Fibroblast of skin of back (primary cell): ENCODE results near the gene NUBP2.

Source experiments
- DNase-seq: peaks from one replicate; pipeline ENCODE4 v3.0.0-alpha.2; 2013

NUBP2 gene

DNA sequence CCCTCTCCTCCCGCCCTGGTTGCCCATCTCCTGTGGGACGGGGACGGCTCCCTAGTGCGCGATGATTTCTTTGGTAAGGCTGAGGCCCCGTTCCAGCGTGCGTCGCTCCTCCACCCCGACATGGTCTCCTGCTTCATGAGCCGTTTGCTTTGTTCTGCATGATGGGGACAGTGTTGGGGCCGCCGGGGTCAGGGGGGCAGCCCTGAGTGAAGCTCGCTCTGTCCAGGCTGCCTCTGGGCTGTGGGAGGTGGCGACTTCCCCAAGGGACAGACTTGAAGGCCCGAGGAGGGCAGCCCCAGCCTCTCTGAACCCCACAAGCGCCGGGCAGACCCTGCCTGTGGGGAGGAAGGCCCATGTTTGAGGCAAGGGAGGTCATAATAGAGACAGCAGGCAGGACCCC, 23.8 kb upstream of the NUBP2 start:
- DNase-seq: no peak

DNA sequence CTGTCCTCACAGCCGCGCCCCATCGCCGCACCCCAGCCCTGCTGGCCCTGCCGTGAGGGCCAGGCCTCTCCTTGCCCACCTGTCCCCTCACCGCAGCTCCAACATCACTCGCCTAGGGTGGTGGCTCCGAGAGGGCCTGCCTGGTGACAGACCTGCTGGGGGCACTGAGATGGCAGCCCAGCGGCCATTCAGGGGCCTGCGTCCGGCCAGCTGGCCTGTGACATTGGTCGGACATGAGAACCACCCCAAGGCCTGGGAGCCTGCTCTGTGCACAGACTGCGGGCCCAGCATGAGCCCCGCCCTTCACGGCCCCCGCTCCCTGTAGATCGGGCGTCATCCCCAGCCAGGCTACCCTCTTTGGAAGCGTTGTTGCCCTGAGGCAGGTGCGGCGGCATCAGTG, 23.2 kb upstream of the NUBP2 start:
- DNase-seq: no peak

DNA sequence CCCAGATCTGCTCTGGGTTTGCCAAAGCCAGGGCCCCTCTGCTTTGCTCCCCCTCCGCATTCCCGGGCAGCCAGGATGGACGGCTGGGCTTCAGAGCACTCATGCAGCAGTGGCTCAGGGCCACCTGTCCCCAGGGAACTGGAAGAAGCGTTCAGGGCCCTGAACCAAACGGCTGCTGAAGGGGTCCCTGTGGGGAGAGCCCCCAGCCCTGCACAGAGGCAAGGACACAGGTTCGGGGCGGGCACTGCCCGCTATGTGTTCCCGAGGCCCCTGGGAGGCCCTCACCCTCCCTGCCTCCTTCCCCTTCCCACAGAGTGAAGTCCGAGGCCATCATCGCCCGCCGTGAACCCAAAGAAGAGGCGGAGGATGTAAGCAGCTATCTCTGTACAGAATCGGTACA, 21.8 kb upstream of the NUBP2 start:
- DNase-seq: no peak

DNA sequence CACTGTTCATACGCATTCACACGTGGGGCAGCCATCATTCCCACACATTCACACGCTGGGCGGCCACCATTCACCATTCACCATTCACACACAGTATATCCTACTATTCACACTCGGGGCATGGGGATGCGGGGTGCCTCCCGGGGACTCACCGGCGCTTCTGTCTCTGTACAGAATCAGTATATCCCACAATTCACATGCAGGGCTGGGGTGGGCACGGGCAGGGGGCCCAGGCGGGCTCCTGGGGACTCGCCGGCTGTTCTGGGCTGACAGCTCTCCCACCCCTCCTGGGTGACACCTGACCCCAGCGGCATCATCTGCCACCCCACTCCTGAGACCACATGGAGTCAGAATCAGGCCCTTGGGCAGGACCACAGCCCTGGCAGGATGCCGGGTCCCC, 21.0 kb upstream of the NUBP2 start:
- no peak for DNase-seq

DNA sequence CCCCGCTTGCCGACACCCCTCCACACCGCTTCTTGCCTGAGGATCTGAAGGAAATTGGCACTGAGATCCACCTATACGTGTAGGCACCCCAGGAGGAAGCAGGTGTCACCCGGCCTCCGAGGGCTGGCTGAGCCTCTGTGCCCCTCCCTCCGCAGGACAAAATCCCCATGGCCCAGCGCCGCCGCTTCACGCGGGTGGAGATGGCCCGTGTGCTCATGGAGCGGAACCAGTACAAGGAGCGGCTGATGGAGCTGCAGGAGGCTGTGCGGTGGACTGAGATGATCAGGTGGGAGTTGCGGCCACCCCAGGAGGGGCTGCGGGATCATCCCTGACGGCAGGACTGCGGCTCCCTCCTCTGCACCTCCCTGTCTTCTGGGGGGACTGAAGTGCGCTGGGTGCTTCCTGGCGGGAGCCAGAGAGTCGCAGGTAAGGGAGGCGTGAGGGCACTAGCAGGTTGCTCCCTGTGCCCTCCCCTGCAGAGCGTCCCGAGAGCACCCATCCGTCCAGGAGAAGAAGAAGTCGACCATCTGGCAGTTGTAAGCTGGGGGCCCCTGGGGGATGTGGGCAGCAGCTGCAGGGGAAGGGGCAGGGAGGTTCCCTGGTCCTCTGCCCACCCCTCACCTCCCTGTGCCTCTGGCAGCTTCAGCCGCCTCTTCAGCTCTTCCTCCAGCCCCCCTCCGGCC, 20.4 kb upstream of the NUBP2 start:
- DNase-seq: no peak

DNA sequence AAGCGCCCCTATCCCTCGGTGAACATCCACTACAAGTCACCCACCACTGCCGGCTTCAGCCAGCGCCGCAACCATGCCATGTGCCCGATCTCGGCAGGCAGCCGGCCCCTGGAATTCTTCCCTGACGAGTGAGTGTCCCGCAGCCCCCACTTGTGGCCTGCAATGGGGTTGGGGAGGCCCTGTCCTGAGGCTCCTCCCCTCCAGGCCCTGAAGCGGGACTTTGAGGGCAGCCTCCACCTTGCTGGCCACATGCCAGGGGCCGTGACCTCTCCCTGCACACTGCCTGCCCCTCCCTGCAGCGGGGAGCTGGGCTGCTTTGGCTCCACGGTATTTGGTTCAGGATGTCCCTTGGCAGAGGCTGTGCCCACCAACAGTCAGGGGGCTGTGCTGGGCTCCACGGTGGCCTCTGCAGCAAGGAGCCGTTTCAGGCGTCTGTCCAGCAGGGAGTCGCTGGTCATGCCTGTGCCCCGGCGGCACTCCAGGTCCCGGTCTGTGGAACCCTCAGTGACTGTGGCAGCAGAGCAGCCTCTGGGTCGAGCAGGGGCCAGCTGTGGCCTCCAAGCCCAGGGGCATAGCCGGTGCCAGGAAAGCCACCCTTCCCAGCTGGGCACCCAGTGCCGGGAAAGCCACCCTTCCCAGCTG, 19.8 kb upstream of the NUBP2 start:
- DNase-seq: no peak

DNA sequence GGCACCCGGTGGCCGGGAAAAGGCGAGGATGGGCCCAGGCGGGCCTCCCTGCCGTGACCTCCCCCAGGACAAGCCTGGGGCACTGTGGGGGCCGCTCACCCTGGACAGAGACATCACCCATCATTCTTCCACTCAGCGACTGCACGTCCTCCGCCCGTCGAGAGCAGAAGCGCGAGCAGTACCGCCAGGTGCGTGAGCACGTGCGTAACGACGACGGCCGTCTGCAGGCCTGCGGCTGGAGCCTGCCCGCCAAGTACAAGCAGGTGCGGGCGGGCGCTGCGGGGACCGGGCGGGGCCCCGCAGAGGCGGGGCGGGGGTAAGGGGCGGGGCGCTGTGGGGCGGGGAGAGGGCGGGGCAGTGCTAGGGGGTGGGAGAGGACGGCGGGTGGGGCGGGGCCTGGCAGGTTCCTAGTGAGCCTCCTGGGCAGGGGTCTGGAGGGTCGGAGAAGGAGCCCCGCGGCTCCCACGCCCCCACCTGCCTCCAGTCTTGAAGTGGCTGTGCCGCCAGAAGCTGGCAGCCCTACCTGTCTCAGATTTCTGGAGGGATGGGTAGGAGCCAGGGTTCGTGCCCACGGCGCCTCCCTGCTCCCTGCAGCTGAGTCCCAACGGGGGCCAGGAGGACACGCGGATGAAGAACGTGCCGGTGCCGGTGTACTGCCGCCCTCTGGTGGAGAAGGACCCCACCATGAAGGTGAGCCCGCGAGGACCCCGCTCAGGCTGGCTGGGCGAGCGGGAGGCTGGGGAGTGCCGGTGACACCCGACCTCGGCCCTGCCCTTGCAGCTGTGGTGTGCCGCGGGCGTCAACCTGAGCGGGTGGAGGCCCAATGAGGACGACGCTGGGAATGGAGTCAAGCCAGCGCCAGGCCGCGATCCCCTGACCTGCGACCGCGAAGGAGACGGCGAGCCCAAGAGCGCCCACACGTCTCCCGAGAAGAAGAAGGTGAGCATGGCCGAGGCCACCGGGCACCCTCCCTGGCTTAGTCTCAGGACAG, 18.9 kb upstream of the NUBP2 start:
- peak; percentile 24 for DNase-seq

DNA sequence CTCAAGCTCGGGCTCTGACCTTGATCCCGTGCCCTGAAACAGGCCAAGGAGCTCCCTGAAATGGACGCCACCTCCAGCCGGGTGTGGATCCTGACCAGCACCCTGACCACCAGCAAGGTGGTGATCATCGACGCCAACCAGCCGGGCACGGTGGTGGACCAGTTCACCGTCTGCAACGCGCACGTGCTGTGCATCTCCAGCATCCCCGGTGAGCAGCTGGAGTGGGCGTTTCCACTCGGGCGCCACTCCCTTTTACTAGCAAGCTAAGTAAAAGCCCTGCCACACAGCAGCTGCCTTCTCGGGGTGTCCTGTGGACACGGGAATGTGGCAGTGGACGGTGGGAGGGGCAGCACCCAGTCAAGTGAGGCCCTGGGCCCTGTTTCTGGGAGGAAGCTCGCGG, 17.8 kb upstream of the NUBP2 start:
- no peak for DNase-seq

DNA sequence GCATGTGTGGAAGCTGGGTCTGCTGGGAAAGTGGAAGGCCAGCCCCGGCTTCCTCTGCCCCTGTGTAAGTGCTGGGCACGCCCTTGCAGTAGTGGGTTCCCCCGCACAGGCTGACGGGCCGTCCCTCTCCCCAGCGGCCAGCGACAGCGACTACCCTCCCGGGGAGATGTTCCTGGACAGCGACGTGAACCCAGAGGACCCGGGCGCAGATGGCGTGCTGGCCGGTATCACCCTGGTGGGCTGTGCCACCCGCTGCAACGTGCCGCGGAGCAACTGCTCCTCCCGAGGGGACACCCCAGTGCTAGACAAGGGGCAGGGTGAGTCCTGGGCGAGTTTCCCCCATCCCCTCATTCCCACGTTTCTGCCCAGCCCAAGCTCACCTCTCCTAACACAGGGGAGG, 16.9 kb upstream of the NUBP2 start:
- DNase-seq: no peak

DNA sequence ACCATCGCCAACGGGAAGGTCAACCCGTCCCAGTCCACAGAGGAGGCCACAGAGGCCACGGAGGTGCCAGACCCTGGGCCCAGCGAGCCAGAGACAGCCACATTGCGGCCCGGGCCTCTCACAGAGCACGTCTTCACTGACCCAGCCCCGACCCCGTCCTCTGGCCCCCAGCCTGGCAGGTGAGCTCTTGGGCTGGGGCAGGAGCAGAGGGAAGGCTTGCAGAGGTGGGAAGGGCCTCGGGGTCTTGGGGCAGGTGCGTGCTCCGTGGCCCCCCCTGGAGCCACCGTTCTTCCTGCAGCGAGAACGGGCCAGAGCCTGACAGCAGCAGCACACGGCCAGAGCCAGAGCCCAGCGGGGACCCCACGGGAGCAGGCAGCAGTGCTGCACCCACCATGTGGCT, 16.5 kb upstream of the NUBP2 start:
- no peak for DNase-seq

DNA sequence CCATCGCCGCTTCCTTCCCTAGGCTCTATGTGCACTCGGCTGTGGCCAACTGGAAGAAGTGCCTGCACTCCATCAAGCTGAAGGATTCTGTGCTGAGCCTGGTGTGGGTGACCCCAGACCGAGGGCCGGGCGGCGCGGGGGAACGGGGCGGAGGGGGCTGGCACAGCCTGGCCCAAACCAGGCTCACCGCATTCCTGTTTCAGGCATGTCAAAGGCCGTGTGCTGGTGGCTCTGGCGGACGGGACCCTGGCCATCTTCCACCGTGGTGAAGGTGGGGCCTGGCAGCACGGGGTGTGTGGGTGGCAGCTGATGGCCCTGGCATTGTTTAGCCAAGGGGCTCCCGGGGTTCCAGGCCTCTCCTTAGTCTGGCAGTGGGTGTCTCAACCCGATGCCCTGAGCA, 16.1 kb upstream of the NUBP2 start:
- DNase-seq: no peak

DNA sequence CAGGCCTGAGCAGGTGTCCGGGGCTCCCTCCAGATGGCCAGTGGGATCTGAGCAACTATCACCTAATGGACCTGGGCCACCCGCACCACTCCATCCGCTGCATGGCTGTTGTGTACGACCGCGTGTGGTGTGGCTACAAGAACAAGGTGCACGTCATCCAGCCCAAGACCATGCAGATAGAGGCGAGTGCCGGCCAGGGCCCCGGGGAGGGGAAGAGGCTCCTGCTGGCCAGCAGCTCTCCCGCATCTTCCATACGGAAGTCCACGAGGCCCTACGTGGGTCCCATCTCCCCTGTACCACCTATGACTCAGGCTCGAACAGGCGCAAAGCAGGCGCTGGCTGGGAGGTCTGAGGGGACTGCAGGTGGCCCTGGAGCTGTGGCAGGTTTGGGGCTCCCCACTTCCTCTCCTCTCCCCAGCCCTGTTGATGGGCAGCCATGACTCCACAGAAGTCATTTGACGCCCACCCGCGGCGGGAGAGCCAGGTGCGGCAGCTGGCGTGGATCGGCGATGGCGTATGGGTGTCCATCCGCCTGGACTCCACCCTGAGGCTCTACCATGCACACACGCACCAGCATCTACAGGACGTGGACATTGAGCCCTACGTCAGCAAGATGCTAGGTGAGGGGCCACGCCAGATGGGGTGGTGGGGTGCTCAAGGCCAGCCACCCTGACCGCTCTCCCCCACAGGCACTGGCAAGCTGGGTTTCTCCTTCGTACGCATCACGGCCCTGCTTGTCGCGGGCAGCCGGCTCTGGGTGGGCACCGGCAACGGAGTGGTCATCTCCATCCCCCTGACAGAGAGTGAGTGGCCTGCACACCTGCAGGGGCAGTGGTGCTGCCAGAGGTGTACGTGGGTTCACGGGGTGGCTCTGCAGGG, 15.4 kb upstream of the NUBP2 start:
- DNase-seq: no peak

DNA sequence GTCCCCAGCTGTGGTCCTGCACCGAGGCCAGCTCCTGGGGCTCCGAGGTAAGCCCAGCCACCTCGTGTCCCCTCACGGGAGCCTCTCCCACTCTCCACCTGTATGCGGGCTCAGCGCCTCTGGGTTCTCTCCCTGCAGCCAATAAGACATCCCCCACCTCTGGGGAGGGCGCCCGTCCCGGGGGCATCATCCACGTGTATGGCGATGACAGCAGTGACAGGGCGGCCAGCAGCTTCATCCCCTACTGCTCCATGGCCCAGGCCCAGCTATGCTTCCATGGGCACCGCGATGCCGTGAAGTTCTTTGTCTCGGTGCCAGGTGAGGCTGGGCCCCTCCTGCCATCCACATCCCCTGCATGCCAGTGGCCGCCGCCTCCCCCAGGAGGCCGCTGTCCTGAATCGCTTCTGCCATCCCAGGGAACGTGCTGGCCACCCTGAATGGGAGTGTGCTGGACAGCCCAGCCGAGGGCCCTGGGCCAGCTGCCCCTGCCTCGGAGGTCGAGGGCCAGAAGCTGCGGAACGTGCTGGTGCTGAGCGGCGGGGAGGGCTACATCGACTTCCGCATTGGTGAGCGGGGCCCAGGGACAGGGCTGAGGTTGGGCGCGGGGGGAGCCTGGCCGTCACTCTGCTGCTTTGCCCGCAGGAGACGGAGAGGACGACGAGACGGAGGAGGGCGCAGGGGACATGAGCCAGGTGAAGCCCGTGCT, 14.5 kb upstream of the NUBP2 start:
- no peak for DNase-seq

DNA sequence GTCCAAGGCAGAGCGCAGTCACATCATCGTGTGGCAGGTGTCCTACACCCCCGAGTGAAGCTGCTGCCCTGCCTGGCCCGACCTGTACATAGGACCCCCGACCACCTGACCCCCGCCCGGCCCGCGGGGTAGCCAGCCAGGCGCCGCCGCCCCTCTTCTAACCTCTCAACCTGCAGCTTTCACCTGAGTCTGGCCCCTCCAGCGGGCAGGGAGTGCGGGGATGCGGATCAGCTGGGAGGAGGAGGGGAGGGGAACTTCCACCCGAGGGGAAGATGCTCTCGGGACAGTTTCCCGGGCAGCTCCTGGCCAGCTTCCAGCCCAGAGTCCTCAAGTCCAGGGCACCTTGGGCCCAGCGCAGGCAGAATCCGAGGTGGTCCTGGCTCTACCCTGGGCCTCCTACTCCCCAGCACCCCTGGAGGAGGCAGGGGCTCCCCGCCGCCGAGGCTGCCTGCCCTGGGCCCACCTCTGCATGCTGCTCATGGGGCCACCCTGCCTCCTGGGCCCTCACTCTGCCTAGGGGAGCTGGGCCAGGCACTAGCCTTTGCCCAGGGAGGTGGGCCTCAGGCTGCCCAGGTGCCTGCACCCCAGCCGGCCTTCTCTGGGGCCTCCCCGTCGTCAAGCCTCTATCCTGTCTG, 13.9 kb upstream of the NUBP2 start:
- DNase-seq: no peak

DNA sequence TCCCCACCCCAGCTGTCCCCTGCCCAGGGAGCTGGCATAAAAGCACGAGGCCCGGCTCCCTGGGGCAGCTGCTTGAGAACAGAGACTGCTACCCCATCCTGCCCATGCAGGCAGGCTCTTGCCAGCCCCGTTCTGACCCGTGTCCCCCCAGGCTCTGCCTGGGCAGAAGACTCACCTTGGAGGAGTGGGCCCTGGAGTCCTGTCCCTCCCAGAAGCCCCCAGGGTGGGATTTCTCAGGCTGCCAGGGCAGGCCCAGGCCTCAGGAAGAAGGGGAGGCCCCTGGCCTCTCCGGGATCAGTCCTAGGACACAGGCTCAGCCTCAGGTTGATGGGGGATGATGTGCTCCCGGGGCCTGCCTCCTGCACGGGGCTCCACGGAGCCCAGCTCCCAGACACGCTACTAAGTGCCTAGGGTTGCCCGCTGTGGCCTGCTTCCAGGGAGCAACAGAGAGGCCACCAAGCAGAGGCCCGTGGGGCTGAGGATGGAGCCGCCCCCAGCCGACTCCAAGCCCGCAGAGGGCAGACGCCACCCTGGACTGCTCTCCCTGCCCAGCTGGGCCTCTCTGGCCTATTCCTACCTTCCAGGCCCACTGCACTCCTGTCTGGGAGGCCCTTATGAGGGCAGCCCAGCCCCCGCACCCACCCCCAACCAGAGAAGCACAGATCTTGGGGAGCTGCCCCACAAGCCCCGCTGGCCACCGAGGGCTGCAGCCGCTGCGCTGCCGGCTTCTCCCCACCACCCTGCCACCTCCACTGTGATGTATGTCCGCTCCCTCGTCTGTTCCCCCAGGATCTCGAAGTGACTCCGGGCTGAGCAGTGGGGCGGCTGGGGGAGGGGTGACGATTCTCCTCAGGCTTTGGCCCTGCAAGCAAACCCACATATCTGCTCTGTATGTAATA, 13.1 kb upstream of the NUBP2 start:
- no peak for DNase-seq

DNA sequence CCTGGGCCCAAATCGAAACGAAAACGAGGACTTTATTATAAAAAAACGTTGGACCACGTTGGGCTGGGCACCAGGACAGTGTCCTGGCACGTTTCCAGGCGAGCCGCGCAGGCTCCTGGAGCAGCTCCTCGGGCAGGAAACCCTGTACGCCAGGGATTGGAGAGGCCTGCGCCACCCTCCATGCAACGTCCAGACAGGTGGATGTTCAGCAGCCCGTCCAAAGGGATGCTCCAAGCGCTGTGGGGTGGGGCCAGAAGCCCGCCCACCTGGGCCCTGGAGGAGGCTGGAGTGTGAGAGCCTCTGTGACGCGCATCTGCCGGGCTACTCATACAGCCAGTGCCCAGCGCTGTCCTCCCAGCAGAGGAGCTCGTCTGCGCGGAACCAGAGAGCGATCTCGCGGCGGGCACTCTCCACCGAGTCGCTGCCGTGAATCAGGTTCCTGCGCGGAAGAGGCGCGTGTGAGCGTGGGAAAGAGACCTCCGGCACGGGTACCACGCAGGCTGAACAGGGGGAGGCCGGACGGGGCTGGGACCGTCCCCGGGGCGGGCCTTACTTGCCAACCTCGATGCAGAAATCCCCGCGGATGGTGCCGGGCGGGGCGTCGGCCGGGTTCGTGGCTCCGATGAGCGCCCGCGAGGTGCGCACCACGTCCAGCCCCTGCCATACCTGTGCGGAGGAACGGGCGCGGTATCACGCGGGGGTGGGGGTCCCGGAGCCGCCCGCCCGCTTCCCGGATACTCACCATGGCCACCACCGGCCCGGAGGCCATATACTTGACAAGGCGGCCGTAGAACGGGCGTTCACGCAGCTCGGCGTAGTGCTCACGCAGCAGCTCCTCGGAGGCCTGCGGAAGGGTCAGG, 12.2 kb upstream of the NUBP2 start:
- peak; percentile 27 for DNase-seq

DNA sequence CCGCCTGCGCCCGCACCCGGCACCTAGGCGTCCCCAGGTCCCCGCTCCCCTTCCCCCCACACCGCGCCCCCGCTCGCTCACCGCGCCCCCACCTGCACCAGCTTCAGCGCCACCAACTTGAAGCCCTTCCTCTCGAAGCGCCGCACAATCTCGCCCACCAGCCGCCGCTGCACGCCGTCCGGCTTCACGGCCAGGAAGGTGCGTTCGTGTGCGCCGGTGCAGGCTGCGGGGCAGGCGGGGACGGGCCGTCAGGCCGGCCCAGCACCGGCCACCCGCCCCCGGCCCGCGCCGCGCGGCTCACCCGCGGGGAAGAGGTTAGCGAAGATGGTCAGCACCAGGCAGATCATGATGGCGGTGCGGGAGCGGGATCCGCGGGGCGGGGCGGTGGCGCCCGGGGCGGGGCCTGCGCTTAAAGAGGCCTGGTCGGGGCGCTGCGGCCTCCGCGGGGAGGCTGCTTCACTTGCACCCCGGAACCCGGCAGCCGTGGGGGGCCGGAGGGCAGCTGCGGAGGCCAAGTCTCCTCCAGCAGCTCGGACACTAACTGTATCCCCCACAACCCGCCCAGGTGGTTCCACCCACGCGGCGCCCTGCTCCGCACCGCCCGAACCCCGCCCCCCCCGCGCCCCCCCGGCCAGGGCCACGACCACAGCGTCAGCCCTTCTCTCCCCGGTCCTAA, 11.4 kb upstream of the NUBP2 start, which contains the start of gene NME3:
TSS of gene NME3 (minus strand) at position 356 of the 676 bp plus-strand sequence. CDS start at position 347, 9 bp downstream.
- DNase-seq: peak; percentile 50

DNA sequence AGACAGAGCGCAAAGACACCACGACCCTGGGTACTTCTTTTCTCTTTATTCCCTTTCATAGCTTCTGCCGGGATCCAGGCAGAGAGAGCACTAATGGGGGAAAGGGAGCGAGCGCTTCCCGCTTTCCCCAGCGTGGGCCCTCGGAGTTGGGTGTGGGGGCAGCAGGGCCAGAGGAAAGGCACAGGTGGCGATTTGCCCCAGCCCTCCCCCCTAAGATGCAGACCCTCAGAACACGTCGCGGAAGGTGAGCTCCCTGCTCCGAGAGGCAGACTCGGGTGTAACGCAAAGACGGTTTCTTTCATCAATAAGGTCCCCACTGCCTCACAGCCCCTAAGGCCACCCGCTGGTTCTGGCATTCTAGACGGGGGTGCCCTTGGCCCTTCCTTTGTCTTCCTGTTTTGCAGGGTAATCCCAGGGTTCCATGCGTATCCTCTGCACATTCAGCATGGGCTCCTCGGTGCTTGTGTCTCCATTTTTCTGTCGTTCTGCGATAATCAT, 10.8 kb upstream of the NUBP2 start:
- DNase-seq: no peak
